ENCODE measurements around the gene ZNF598.

Gene ZNF598

DNA sequence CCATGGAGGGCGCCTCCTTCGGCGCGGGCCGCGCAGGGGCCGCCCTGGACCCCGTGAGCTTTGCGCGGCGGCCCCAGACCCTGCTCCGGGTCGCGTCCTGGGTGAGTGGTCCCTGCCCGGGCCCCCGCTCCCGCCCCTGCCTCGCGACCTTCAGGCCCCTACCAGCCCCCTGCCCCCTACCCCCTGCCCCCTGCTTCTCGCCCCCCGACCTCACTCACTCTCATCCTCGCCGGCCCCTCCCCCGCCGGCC lies 19.6 kb downstream of the ZNF598 start:
- no peak for DNase-seq

DNA sequence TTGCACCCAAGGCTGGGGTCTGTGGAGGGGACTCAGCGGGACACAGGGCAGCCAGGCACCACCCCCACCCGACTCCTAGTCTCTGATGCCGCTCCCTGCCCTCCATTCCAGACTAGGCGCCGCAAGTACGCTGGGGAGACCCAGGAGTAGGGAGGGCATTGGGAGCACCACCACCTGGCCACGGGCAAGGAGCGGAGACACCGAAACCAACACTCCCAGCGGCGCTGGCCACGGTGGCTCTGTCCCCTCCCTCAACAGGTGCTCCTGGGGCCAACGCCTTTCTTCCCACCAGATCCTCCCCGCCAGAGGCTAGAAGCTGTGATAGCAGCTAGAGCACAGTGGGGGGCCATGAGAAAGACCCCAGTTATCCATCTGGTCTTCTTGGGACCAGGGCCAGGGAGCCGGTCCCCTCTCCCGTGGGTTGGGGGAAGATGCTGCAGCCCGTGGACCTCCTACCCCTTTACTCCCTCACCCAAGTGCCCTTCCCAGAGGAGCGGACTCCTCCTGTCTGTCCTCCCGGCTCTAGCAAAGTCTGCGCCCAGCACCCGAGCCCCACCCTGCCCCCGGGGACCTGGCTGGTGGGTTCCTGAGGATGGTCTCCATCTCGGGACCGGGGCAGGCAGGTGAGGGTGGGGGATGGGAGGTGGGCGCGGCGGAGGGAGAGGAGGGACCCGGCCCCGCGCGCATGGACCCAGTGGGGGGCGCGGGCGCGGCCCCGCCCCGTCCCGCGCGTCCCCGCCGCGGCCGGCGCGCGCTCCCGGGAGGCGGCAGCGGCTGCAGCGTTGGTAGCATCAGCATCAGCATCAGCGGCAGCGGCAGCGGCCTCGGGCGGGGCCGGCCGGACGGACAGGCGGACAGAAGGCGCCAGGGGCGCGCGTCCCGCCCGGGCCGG lies 20.2 kb downstream of the ZNF598 start, which contains the start of gene SYNGR3:
Gene SYNGR3 (plus strand): TSS at position 762 of the 892 bp plus-strand sequence. CDS start 133 bp downstream, outside the sequence.
- no peak for DNase-seq

DNA sequence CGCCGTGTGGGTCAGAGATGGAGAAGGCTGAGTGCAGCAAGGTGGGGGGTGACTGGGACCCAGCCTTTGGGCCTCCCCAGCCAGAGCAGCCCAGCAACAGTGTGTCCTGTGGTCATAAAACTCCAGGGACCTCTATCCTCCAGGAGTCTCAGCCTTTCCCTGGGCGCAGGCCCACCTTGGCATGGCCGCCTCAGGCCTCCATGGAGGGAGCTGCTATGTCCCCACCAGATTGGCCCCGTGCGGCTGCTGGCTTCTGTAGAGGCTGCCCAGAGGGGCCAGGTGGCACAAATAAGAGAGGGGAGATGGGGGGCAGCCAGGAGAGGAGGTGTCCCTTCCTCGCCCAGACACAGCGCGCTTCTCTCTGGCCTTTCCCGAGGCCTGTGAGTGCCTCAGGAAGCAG lies 22.4 kb downstream of the ZNF598 start:
- no peak for DNase-seq

DNA sequence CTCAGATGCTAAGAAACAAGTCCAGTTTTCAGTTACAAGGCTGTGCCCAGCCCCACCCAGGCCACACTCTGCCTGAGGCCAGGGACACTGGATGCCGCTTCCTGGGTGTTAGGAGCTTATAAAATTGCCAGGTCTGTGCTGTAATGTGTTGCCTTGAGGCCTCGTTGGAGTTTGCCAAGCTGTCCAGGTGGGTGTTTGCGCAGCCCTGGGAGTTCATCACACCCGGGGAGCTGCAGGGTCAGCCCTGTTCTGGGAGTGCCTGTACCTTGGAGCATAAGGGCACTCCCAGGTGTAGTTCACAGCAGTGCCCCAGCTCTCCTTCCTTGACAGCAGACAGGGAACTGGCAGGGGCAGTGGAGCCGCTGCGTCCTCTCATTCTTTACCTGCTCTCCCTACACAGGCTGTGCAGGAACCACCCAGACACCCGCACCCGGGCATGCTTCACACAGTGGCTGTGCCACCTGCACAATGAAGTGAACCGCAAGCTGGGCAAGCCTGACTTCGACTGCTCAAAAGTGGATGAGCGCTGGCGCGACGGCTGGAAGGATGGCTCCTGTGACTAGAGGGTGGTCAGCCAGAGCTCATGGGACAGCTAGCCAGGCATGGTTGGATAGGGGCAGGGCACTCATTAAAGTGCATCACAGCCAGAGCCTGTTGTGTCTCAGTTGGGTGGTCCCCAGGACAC lies 24.0 kb downstream of the ZNF598 start:
- DNase-seq: no peak

DNA sequence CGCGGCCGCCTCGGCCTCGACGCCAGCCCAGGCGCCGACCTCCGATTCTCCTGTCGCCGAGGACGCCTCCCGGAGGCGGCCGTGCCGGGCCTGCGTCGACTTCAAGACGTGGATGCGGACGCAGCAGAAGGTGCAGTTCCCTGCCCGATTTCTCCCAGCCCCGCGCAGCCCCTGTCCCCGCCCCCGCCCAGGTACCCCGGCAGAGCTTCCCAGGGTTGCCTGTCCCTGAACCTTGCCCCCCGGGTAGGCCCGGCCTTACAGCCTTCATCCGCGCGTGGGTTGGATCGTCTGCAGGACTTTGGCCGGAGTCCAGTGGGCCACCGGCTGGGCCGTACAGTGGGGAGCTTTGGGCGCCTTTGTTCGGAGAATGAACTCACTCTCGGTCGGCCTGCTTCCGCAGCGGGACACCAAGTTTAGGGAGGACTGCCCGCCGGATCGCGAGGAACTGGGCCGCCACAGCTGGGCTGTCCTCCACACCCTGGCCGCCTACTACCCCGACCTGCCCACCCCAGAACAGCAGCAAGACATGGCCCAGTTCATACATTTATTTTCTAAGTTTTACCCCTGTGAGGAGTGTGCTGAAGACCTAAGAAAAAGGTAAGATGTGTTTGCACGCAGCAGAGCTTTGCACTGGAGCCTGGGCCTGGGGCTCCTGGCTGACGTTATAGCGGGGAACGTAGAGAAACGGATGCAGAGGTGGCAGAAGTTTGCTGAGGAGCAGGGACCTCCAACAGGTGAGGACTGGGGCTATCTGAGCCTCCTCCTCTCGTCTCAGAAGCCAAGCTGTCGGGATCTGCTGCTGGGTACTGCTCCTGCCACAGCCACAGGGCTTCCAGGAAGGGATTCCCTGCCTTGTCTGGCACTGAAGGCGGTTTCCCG lies 25.0 kb downstream of the ZNF598 start:
- no peak for DNase-seq

DNA sequence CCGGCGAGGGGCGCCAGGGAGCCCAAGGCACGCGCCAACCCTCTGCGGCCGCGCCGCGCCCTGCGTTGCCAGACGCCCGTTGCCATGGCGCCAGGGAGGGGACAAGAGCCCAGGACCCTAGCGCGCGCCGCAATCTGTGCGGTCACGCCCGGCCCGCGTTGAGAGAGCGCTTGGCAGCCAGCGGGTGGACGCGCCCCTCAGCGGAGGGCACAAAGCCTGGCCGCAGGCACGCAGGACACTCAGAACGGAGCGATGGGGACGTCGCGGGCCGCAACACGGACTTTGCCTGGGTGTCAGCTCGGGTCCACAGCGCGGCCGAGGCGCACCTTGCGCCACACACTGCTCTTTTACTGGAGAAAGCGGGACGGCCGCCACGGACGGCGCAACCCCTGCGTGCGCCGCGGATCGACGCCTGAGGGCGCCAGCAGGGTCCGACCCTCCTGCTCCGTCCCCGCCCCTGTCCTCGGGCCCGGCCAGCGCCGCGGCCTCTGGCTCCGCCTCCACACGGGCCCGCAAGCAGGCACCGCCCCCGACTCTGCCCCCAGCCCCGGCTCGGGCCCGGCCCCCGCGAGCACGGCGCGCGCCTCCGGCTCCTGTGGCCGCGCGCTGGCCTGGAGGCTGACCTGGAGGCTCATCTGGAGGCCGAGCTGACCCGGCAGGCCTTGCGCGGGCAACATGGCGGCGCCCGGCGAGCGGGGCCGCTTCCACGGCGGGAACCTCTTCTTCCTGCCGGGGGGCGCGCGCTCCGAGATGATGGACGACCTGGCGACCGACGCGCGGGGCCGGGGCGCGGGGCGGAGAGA lies 25.9 kb downstream of the ZNF598 start, which contains the start of gene GFER:
Gene GFER (plus strand): TSS at position 650 of the 803 bp plus-strand sequence. CDS start 26 bp downstream, at position 676.
- DNase-seq: peak; percentile 82

DNA sequence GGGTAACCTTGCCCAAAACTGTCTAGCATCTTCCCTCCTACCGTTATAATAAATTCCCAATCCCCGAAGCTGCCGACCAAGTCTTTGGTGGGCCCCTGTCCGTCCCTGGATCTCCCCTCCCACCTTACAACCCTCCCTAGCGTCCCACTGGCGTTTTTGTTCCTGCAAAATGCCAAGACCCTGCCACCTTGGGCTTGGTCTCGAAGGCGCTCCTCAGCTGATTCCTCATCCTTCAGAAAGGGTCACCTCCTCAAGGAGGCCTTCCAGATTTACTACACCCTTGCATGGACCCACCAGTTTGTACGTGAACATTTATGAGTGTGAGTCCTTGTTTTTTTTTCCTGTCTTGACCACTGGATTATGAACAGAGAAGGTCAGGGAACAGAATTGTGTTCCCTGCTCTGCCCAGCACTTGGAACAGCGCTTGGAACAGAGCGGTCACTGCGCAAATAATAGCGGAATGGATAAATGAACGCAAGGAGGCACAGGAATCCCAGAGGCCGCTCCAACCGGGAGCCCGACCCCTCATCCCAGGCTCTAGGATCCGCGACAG lies 26.6 kb downstream of the ZNF598 start:
- no peak for DNase-seq

DNA sequence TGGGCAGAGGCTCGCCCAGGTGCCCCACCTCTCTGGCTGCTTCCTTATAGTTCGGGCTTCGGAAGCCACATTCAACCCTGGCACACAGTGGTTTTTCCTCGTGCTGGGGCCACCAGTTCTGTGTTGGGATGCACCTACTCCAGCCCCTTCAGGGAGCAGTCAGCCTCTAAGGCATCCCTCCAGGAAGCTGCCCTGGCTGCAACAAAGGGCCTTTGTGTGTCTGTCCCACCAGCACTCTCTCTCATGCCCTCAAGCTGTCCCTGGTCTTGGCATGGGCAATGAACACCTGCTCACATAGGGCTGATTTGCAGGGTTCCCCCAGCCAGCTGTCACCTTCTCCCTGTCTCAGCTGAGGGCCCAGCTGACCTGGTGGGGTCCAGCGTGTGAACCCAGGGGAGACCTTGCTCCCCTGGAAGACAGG lies 27.6 kb downstream of the ZNF598 start:
- DNase-seq: peak; percentile 5

DNA sequence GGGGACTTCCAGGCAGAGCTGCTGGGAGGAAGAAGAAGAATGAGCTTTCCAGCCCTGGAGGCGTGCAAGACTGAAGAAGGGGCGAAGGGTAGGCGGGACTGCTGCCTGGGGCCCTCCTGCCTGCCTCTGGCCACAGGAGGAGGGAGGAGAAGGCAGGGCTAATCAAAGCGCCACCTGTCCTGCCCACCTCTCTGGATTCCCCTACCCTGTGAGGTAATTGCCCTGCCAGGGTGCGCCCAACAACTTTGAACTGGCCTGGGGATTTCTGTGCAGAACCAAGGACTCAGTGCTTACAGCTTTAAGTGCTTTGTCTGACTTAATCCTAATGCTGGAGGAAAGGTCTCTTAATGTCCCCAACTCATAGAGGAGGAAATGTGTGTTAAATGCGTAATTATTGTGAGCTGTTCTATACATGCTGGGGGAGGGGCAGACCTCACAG lies 28.2 kb downstream of the ZNF598 start, which contains the start of gene NOXO1:
Gene NOXO1 (minus strand): TSS at position 72 of the 439 bp plus-strand sequence. CDS start 290 bp downstream, outside the sequence.
- DNase-seq: no peak

DNA sequence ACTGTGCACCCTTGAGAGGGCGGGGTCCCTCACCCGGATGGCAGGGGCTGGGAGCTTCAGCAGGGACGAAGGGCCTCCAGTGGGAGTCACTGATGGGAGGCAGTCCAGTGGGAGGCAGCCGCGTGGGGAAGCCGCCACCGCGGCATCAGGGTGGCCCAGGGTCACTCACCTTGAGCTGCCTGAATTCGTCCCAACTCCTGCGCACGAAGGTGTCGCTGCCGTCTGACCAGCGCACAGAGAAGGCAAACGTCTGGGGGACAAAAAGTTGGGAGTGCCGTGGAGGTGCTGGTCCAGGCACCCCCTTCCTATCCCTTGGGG lies 28.9 kb downstream of the ZNF598 start:
- DNase-seq: no peak

DNA sequence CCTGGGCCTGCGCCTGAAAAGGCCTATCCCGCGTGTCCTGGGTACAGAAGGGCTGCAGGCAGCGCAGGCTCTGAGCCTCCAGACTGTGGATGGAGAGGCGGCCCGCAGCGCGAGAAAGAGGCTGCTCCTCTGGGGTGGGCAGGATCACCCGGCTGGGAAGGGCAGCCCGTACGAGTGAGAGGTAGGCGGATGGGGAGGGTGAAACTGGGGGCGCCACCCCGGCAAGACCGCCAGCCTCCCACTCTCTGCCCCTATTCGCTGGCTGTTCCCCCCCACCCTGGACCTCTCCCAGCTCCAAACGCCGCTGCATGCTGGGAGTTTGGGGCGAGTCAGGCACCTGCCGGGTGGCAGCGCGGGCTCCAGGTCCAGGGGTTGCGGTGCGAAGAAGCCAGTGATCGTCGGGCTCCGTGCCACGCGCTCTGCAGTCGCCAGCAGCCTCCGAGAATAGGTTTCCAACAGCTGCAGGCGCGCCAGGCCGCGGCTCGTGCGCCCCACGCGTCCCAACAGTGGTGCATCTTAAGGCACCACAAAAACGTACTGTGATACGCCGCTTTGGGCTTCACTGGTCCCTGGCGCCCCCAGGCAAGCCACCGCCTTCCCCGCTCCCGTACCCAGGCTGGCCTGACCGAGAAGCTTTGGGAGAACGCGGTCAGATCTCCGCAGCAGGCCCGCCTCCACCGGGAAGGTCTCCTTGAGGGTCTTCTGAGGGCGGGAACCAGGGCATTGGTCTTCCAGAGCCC lies 29.4 kb downstream of the ZNF598 start:
- DNase-seq: no peak

DNA sequence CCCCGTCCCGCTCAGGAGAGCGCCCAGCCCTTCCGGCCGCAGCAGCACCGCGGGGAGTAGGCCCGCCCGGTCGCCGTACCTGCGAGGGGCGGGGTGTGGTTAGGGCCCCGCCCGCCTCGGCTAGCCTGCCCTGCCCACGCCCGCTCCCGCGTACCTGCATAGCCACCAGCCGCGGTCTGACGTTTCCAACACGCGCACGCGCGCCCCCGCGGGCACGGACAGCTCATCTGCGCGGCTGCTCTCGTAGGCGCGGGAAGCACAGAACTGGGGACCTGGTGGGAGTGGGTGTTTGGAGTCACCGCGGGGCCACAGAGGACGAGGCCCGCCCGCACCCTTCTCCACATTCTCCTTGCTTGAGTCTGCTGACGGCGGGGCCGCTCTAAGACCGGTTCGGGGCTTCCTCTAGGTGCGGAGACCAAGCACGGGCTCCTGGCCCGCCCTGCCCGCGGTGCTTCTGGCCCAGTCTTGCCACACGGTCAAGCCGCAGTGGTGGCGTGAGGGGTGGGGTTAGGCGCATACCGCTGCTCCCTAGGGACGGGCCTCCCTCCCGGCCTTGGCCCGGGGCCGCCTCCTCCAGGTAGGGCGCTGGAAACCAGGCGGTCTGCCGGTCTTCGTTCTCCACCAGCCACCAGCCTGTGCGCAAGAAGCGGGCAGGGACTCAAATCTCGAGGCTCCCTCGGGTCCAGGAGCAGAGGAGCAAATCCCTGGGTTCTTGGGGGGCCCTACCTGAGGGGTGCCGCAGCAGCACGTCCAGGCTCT lies 30.2 kb downstream of the ZNF598 start:
- DNase-seq: peak; percentile 75

DNA sequence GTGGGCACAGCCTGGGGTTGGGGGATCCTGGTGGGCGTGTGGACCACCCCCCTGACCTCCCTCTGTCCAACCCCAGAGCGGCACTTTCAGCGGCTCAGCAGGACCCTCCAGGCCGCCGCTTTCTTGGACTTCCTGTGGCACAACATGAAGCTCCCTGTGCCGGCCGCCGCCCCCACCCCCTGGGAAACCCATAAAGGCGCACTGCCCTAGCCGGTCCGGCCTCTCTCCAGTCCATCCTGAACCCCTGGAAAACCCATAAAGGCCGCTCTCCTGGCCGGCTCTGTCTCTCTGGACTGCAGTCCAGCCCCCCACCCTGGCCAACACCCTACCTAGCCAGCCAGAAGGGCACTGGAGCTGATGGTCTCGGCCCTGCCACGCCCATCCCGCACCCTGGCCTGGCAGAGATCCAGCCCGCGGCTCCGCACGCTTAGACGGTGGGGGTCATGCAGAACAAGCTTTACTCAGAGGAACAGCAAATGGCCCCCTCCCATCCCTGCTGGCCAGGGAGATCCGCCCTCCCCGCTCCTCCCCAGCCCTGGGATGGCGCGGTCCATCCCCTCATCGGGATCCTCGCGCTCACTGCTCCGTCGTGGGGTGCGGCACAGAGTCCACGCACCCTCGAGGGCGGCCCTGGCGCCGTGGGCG lies 31.0 kb downstream of the ZNF598 start:
- DNase-seq: no peak

DNA sequence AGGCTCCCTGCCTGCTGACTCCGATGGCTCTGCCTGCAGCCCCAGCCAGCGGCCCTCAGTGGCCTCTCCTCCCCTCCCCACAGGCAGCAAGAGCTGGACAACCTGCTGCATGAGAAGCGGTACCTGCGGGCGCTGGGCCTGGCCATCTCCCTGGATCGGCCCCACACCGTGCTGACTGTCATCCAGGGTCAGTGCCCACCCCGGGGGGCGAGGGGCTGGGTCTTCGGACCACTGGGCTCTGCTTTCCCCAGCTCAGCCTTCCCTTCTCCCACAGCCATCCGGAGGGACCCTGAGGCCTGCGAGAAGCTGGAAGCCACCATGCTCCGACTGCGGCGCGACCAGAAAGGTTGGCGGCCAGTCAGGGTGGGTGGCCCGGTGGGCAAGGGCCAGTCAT lies 31.7 kb downstream of the ZNF598 start:
- no peak for DNase-seq

DNA sequence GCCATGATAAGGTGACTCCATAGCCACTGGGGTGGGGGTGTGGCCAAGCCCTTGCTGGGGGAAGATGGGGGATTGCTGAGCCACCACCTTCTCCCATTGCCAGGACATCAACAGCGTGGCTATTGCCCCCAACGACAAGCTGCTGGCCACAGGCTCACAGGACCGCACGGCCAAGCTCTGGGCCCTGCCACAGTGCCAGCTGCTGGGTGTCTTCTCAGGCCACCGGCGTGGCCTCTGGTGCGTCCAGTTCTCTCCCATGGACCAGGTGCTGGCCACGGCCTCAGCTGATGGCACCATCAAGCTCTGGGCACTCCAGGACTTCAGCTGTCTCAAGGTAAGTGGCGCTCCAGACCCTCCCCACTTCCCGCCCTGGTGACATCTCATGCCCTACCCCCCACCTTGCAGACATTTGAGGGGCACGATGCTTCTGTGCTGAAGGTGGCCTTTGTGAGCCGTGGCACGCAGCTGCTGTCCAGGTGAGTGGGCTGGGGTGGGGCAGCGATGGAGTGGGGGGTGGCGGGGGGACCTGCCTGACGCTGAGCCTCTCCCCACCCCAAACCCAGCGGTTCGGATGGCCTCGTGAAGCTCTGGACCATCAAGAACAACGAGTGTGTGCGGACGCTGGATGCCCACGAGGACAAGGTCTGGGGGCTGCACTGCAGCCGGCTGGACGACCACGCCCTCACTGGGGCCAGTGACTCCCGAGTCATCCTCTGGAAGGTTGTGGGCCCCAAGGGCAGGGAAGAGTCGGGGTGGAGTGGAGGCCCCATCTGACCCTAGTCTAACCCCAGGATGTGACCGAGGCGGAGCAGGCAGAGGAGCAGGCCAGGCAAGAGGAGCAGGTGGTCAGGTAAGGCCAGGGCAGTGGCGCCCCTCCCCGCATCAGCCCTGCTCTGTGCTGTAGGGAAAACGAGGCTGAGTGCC lies 32.4 kb downstream of the ZNF598 start:
- DNase-seq: no peak

DNA sequence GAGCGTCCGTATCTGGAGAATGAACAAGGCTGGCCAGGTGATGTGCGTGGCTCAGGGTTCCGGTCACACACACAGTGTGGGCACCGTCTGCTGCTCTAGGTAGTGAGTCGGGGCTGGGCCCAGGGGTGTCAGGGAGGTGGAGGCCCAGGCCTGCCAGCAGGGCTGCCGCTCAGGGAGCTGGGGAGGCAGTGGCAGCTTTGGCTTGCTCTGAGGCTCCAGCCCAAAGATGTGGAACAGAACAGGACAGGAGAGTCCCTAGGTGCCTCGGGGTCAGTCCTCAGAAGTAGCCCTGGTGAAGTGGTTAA lies 33.5 kb downstream of the ZNF598 start:
- no peak for DNase-seq

DNA sequence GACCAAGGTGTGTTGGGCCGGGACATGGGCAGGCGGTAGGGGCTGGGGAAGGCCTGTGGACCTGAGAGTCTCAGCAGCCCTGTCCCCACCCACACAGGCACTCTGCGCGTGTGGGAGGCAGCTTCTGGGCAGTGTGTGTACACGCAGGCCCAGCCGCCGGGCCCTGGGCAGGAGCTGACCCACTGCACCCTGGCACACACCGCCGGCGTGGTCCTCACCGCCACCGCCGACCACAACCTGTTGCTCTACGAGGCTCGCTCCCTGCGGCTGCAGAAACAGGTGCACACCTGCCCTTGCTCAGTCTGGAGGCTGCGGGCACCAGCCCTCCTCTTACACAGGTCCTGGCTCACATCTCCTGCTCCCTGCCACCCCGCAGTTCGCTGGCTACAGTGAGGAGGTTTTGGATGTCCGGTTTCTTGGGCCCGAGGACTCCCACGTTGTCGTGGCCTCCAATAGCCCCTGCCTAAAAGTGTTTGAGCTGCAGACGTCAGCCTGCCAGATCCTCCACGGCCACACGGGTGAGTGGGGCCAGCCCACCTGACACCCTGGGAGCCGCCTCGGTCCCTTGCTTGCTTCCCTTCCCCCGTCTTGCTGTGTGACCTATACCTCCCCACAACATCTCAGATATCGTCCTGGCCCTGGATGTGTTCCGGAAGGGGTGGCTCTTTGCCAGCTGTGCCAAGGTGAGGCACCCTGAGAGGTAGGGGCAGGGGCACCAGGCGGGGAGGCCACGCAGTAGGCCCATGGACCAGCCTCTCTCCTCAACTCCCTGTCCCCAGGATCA lies 34.0 kb downstream of the ZNF598 start:
- DNase-seq: no peak
